NCI-H2081 treated with DMSO at 0.1 percent for 48 hours (cell line): ENCODE results near the gene STMP1.
"Not testable (repeated sequence)": the region's sequence is repeated elsewhere in the genome, so short reads cannot be mapped to it uniquely, and the experiment has no call there.

Experiments used
- DNase-seq: peaks from one replicate; lab custom pipeline; 2025; lab: John Stamatoyannopoulos, UW

The STMP1 gene

GRCh38 chr7:135664046-135664589 lies 1.8 kb downstream of the STMP1 start:
- DNase-seq: no peak

- DNase-seq: no peak
These were observed 2.7 kb downstream of the STMP1 start for GRCh38 chr7:135665042-135665441.

DNA sequence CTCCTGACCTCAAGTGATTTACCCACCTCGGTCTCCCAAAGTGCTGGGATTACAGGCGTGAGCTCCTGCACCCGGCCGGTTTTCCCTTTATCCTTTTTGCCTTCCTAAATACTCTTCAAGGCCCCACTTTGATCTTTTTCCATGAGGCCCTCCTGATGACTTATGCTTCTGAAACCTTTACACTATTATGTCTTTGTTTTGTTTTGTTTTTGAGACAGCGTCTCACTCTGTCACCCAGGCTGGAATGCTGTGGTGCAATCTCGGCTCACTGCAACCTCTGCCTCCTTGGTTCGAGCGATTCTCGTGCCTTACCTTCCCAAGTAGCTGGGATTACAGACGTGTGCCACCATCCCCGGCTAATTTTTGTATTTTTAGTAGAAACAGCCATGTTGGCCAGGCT lies 3.8 kb downstream of the STMP1 start:
- no peak for DNase-seq

- no peak for DNase-seq
These were observed 4.5 kb downstream of the STMP1 start for GRCh38 chr7:135666846-135667245.

GRCh38 chr7:135667626-135668025 lies 5.3 kb downstream of the STMP1 start:
- not testable (repeated sequence) for DNase-seq

GRCh38 chr7:135668852-135669395 lies 6.6 kb downstream of the STMP1 start:
- DNase-seq: not testable (repeated sequence)

DNA sequence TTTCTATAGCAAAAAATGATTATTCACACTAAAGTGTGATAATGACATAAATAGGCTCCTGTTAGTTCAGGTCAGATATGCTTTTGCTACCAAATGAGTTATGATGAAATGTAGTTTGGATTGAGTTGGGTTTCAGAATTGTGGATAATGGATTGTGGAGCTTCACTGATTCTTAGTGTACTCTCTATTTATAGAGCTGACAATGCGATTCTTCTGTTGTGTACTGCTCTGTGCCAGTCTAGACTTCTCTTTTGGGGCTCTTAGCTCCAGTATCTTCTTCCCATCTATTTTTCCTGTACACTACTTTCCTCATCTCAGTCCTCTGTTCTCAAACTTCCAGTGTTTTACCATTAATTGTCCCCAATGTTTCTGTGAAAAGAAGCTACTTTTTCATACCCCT lies 7.5 kb downstream of the STMP1 start:
- no peak for DNase-seq

GRCh38 chr7:135670179-135670578 lies 7.9 kb downstream of the STMP1 start:
- no peak for DNase-seq

DNA sequence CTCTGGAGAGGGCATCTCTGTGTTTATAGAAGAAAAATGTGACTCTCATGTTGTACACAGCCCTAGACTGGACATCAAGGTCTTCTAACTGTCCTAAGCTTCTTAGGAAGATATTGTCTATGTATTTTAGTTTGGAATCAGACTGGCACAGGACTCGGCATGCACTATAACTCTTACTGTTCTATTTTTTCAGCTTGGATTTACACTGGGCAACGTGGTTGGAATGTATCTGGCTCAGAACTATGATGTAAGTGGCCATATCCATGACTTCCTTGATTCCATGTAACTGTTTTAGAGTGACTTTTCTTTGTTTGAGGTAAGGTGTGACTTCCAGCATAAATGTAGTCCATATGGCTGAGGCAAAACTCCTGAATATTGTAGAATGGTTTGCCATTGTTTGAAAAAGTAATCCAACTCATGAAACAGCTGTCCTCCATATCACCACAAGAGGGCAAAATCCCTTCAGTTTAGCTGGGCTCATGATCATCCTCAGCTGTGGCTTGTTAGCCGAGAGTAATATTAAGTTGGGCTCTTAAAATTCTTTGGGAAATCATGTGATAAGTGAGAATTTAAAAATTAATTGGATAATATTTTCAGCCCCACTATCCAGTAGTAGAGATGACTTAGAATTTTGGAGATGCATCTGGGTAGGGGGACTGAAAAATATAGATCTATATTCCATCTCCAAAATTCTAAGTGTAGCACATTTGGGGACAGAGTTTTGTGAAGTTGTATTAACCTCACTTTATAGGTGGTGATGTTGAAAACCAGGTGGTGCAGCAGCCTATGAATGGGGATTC lies 10.4 kb downstream of the STMP1 start:
- DNase-seq: peak; percentile 43

GRCh38 chr7:135673360-135673706 lies 11.0 kb downstream of the STMP1 start:
- DNase-seq: no peak

GRCh38 chr7:135678612-135679575 lies 16.6 kb downstream of the STMP1 start:
- DNase-seq: peak; percentile 61

- DNase-seq: no peak
These were observed 19.4 kb downstream of the STMP1 start for GRCh38 chr7:135681762-135682161.

- no peak for DNase-seq
These were observed 19.9 kb downstream of the STMP1 start for GRCh38 chr7:135682191-135682590.

DNA sequence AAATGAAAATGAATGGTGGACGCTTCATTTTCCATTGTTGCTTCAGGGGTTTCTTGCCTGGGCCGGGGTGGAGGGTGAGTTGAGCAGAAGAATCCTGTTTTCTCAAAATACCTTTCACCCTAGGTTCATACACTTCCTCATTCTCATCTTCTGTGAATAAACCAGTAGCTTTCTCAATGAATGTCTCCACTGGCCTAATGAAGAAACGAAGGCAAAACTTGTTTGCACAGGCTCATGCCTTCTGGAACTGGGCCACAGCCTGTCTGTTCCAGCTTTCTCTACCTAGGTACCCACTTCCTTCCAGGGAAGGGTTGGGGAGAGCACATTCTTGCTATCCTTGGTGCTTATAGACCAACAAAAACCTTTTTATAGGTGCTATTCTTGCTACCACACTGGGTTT lies 21.3 kb downstream of the STMP1 start:
- no peak for DNase-seq

GRCh38 chr7:135684136-135684535 lies 21.8 kb downstream of the STMP1 start:
- DNase-seq: no peak

- DNase-seq: no peak
These were observed 22.4 kb downstream of the STMP1 start for GRCh38 chr7:135684699-135685098.

GRCh38 chr7:135685306-135686084 lies 23.2 kb downstream of the STMP1 start:
- no peak for DNase-seq

- no peak for DNase-seq
These were observed 25.2 kb downstream of the STMP1 start for GRCh38 chr7:135687466-135687865.

DNA sequence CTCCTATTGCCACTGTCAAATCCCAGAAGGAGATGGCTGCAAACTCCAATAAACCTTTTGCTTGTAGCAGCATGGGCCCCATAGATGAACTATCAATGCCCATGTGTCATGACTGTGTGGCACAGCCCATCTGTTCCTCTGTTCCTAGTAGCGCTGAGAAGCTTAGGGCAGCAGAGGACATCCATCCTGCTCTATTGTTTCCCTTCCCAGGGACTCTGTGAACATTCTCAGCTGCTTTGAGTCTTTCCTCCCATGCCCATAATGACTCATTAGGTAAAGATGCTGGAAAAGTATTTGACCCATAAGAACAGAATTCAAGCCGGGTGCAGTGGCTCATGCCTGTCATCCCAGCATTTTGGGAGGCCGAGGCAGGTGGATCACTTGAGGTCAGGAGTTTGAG lies 28.3 kb downstream of the STMP1 start:
- DNase-seq: no peak

GRCh38 chr7:135692055-135692454 lies 29.7 kb downstream of the STMP1 start:
- DNase-seq: no peak

DNA sequence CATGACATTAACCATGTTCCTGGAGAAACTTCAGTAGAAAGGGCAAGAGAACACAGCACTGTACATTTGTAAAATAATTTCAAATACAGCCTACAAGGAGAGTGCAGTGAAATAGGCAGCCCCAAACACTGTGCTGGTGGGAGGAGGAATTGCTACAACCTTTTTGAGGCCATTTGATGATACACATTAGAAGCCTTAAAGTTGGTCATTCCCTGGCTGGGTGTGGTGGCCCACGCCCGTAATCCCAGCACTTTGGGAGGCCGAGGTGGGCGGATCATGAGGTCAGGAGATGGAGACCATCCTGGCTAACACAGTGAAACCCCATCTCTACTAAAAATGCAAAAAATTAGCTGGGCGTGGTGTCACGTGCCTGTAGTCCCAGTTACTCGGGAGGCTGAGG lies 30.3 kb downstream of the STMP1 start:
- DNase-seq: not testable (repeated sequence)

- no peak for DNase-seq
These were observed 31.2 kb downstream of the STMP1 start for GRCh38 chr7:135693558-135693957.
